Spleen (tissue), 11 donors: Measurements from ENCODE around the gene GJE1. TPM values are rescaled to one million over a fixed set of nuclear protein-coding genes. Genes with fewer than 3 reads are reported as not detected.
A peak's percentile ranks its signal among the peaks of the same experiment; 100 is the strongest.
"Not testable (repeated sequence)": the region's sequence is repeated elsewhere in the genome, so short reads cannot be mapped to it uniquely, and the experiment has no call there.

Source experiments
- DNase-seq: peaks from one replicate; pipeline ENCODE4 v3.0.0-alpha.2; 2020
- H3K27ac ChIP-seq, 8 donors: fragments of 200-600 bp; sonication (generic) in 7 of 8; 1 replicate in 4 of 8; 2 replicates in 4 of 8; pipeline versions ENCODE4 v1.5.0 to v1.8.0; 2016 to 2021; ENCODE audit warnings: inconsistent platforms in 4 of 8, mild to moderate bottlenecking in 4 of 8, moderate library complexity in 1 of 8
- H3K27me3 ChIP-seq, 7 donors: fragments of 200-600 bp; sonication (generic) in 6 of 7; replicated peaks in 1 of 7; 1 replicate in 4 of 7; 2 replicates in 3 of 7; pipeline versions ENCODE4 v1.5.0 to v1.8.0; 2016 to 2021; ENCODE audit warnings: inconsistent platforms in 3 of 7, mild to moderate bottlenecking in 1 of 7
- H3K36me3 ChIP-seq, 6 donors: fragments of 200-600 bp; sonication (generic) in 5 of 6; 1 replicate in 4 of 6; 2 replicates in 2 of 6; pipeline versions ENCODE4 v1.5.0 to v1.8.0; 2016 to 2021; ENCODE audit warnings: inconsistent platforms in 2 of 6
- H3K4me1 ChIP-seq, 6 donors: fragments of 200-600 bp; sonication (generic) in 5 of 6; 1 replicate in 3 of 6; 2 replicates in 3 of 6; pipeline versions ENCODE4 v1.5.0 to v1.8.0; 2016 to 2021; ENCODE audit warnings: inconsistent platforms in 3 of 6
- H3K4me3 ChIP-seq, 8 donors: fragments of 200-600 bp; sonication (generic) in 7 of 8; 1 replicate in 4 of 8; 2 replicates in 4 of 8; pipeline versions ENCODE4 v1.5.0 to v1.8.0; 2016 to 2021; ENCODE audit warnings: inconsistent platforms in 4 of 8, mild to moderate bottlenecking in 4 of 8, moderate library complexity in 2 of 8
- H3K9me3 ChIP-seq, 8 donors: fragments of 200-600 bp; sonication (generic) in 7 of 8; 1 replicate in 4 of 8; 2 replicates in 4 of 8; pipeline versions ENCODE4 v1.5.0 to v1.8.0; 2016 to 2021; ENCODE audit warnings: inconsistent platforms in 4 of 8
- POLR2A ChIP-seq, 3 donors: fragments of 450-650 bp; IDR thresholded peaks; one replicate each; pipeline ENCODE4 v1.5.1; 2017; ENCODE audit warnings: antibody characterized with exemption in 3 of 3, mild to moderate bottlenecking in 1 of 3
- POLR2AphosphoS5 ChIP-seq, 3 donors: sonication (generic); formaldehyde crosslinking; IDR thresholded peaks; one replicate each; pipeline ENCODE4 v1.5.1; 2017; ENCODE audit warnings: antibody characterized with exemption in 3 of 3
- WGBS, 5 donors: extraction: QIAGEN DNeasy Blood & Tissue Kit in 3 of 5; methylation state at CpG; one replicate each; pipeline versions ENCODE4 v1.1.5 to v1.1.7; 2013 to 2018; 5-methylcytosine and 5-hydroxymethylcytosine counted together
- intact Hi-C: fragments of 100-400 bp; cut with DNase I; formaldehyde crosslinking; loops from one replicate; pipeline ENCODE4 v1.15.0; 2023; ENCODE audit warnings: low total_unique reads
- polyA plus RNA-seq, 3 donors: library from polyadenylated mRNA; stranded (reverse); fragments of 200-250 nt; gene quantifications; one replicate each; pipeline ENCODE4 v1.2.1, GENCODE V29; 2013
- total RNA-seq, 7 donors: library from RNA; depleted of rRNA in 3 of 7; stranded (reverse); fragments of >200 nt in 3 of 7; fragmentation: NEBNext Ultra II Directional in 4 of 7; extraction: Animal tissue kit (Norgen Biotek cat#: 25700) in 4 of 7; gene quantifications; one replicate each; pipeline versions ENCODE4 v1.1.0 to v1.2.1, GENCODE V29; 2016 to 2021
- TF ChIP-seq, protein P1 (sequence below), 11 experiments: fragments of 200-600 bp in 7 of 11; fragments of 450-650 bp in 4 of 11; sonication (generic) in 4 of 11; IDR thresholded peaks in 8 of 11; conservative IDR thresholded peaks in 3 of 11; 1 replicate in 7 of 11; 2 replicates in 4 of 11; pipeline versions ENCODE4 v1.4.0 to v1.8.0; 2016 to 2021; ENCODE audit warnings: antibody characterized with exemption in 11 of 11, inconsistent platforms in 4 of 11, mild to moderate bottlenecking in 1 of 11
- donor health status: healthy with polysubstance abuse.
- donor health status: DM: no; HTN: no; CAD: no; lungs with moderate emphysema.
- donor health status: DM: no; HTN: no; CAD: no.
- donor health status: Bipolar disorder and iron deficiency.
- donor health status: healthy.
- donor health status: DM: no; HTN: no; CAD: no.
- donor health status: DM: yes; HTN: yes; CAD: no.

GJE1 gene
- total and polyA plus RNA-seq, 10 donors: not detected

DNA sequence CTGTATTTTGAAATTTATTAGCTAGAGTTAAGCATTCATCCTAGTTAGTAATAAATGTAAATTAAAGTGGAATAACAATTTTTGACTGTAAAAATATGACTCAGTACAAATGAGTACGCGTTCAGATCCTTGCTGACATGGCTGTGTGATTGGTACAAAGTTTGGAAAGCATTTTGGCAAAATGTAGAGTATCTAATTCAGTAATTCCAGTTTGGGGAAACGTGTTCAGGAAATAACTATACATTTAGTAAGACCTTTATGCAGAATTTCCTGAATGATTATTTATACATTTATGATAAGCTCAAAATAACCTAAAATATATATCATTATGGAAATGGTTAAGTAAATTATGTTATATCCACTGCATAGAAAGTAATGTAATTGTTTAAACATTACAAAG is 22.4 kb downstream of the GJE1 start:
- H3K4me1 ChIP-seq: peaks cover 4 to 86% (median 44%) of the 10 kb centered on the region in 6 donors
- H3K27me3 ChIP-seq: no peaks in the 10 kb centered on the region
- intact Hi-C loops: loop anchor here (5.0 to 10.0 kb wide), 2 partner anchors 52 to 230 kb away; no protein-coding TSS in a partner anchor
- no peak overlapping the region for H3K4me3 ChIP-seq
- H3K36me3 ChIP-seq: peaks cover 0 to 17% (median 0%) of the 10 kb centered on the region in 6 donors
- 58 to 86% (median 63%) methylated on average over 3 of the region's 3 CpGs for WGBS, 5 donors
- no peak overlapping the region for H3K27ac ChIP-seq
- DNase-seq: no peak
- TF ChIP-seq POLR2AphosphoS5 (IDR thresholded peaks at IDR 0.05) (no peak), POLR2A (IDR thresholded peaks at IDR 0.05) (no peak)
- TF ChIP-seq, protein P1, sequence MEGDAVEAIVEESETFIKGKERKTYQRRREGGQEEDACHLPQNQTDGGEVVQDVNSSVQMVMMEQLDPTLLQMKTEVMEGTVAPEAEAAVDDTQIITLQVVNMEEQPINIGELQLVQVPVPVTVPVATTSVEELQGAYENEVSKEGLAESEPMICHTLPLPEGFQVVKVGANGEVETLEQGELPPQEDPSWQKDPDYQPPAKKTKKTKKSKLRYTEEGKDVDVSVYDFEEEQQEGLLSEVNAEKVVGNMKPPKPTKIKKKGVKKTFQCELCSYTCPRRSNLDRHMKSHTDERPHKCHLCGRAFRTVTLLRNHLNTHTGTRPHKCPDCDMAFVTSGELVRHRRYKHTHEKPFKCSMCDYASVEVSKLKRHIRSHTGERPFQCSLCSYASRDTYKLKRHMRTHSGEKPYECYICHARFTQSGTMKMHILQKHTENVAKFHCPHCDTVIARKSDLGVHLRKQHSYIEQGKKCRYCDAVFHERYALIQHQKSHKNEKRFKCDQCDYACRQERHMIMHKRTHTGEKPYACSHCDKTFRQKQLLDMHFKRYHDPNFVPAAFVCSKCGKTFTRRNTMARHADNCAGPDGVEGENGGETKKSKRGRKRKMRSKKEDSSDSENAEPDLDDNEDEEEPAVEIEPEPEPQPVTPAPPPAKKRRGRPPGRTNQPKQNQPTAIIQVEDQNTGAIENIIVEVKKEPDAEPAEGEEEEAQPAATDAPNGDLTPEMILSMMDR (IDR thresholded peaks at IDR 0.05 in 8 of 11, conservative IDR thresholded peaks at IDR 0.05 in 3 of 11): no peak
- H3K9me3 ChIP-seq: no peaks in the 10 kb centered on the region

DNA sequence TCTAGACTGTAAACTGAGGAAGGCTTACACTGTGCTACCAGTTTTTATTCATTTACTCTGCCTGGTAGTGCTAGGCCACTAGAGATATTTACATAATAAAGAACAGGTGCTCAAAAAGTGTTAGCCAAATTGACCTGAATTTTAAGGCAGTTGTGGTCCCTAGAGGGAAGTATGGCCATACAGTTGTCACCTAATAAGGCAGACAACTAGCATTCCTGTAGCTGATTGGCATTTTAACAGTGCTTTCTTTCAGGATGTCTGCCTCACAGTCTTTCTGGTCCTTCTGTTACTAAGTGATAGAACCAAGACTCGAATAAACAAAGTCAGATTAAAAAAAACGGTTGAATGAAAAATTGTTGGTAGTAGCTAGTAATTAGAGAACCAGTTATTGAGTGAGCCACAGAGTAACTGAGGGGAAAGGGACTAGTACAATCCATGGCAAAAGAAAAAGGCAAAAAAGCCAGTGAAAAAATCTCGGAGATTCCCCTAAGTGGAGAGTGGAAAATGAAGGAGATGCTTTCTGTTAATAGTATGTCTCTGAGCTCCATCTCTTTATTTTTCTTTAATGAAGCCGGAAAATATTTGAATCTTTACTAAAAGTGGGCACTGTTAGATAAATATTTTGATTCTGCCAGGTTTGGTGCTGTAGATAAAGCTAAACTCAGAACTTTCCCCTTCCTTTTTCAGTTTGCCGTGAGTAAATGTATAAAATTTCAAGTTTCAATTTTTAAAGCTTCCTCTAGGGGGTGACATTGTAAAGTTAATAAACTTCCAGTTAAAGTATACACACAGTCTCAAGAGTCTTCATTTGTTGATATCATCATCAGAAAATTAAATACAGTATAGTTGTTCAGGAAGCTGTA is 23.4 kb downstream of the GJE1 start:
- H3K9me3 ChIP-seq: no peaks in the 10 kb centered on the region
- intact Hi-C loops: loop anchor here (5.0 to 10.0 kb wide), 2 partner anchors 51 to 229 kb away; no protein-coding TSS in a partner anchor
- DNase-seq: no peak
- 39 to 53% (median 41%) methylated on average over 5 of the region's 5 CpGs for WGBS, 5 donors
- peaks cover 0 to 11% (median 0%) of the 10 kb centered on the region in 6 donors for H3K36me3 ChIP-seq
- peak overlapping the region in 4 of 8 donors; percentile 8 to 61 (median 44) for H3K27ac ChIP-seq
- H3K4me3 ChIP-seq: no peak overlapping the region
- no peaks in the 10 kb centered on the region for H3K27me3 ChIP-seq
- peaks cover 0 to 86% (median 38%) of the 10 kb centered on the region in 6 donors for H3K4me1 ChIP-seq
- no peak for TF ChIP-seq POLR2AphosphoS5 (IDR thresholded peaks at IDR 0.05)
- TF ChIP-seq, protein P1 (IDR thresholded peaks at IDR 0.05 in 8 of 11, conservative IDR thresholded peaks at IDR 0.05 in 3 of 11): peak in 7 of 11 experiments; percentile 36 to 49 (median 41)

DNA sequence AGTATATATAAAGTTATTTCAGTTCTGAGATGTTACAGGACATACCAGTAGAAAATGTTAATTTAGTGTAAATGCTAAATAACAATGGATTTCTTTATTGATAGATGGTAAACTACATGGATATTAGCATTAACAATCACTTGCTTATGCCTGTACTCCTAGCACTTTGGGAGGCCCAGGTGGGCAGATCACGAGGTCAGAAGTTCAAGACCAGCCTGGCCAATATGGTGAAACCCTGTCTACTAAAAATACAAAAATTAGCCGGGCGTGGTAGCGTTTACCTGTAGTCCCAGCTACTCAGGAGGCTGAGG is 24.0 kb downstream of the GJE1 start:
- WGBS, 5 donors: 86 to 93% (median 91%) methylated on average over 4 of the region's 4 CpGs
- intact Hi-C loops: loop anchor here (5.0 to 10.0 kb wide), 2 partner anchors 51 to 228 kb away; no protein-coding TSS in a partner anchor
- peak overlapping the region in 4 of 8 donors; percentile 30 to 50 (median 36) for H3K27ac ChIP-seq
- peaks cover 0 to 86% (median 35%) of the 10 kb centered on the region in 6 donors for H3K4me1 ChIP-seq
- not testable (repeated sequence) for H3K9me3 ChIP-seq, H3K27me3 ChIP-seq, H3K4me3 ChIP-seq, H3K36me3 ChIP-seq, DNase-seq

DNA sequence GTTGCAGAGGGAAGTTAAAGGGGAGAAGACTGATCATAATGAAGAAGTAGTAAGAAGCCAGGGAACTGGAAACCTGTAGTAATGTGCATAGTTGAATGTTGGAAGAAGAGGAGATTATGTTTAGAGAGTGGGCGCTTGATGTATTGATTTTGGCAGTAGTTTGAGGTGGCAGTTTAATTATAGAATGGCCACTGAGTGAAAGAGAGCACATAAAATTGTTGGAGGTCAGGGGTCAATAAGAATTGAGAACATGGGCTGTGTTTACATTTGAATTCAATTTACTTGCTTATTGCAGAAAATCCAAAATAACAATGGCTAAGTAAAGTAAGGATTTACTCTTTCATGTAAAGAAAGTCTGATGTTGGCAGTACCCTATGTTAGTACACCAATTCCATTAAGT is 30.1 kb downstream of the GJE1 start:
- intact Hi-C loops: no loop called here
- WGBS, 5 donors: 89 to 95% (median 93%) methylated on average over 1 of the region's 1 CpG
- DNase-seq: no peak

More for the DNA sequence above, 30.1 kb downstream of the GJE1 start:
- no peak overlapping the region for H3K27ac ChIP-seq
- H3K4me1 ChIP-seq: peaks cover 0 to 64% (median 14%) of the 10 kb centered on the region in 6 donors
- H3K9me3 ChIP-seq: no peaks in the 10 kb centered on the region
- peaks cover 0 to 23% (median 14%) of the 10 kb centered on the region in 6 donors for H3K36me3 ChIP-seq
- TF ChIP-seq, protein P1 (IDR thresholded peaks at IDR 0.05 in 8 of 11, conservative IDR thresholded peaks at IDR 0.05 in 3 of 11): no peak
- TF ChIP-seq POLR2A (IDR thresholded peaks at IDR 0.05): no peak
- no peak for TF ChIP-seq POLR2AphosphoS5 (IDR thresholded peaks at IDR 0.05)
- H3K4me3 ChIP-seq: no peak overlapping the region
- no peaks in the 10 kb centered on the region for H3K27me3 ChIP-seq
